Neural cell (in vitro differentiated cells): ENCODE data around the gene TENT4B. TPM values are rescaled to one million over a fixed set of nuclear protein-coding genes. Genes with fewer than 3 reads are reported as not detected.

Experiments used
- H2AFZ ChIP-seq: fragments of 200-600, 300-800 bp; sonication (generic), shearing (Covaris generic); 2 replicates; pipeline ENCODE4 v1.6.0; 2014; ENCODE audit warnings: low read depth, mild to moderate bottlenecking, antibody characterized with exemption, low read length, moderate library complexity
- H3F3A ChIP-seq: fragments of 200-600 bp; shearing (Covaris generic); 2 replicates; pipeline ENCODE4 v1.6.1; 2016; ENCODE audit warnings: mild to moderate bottlenecking, moderate library complexity, mixed read lengths, antibody characterized with exemption, low read length; ENCODE audit not compliant: insufficient read depth, poor library complexity, severe bottlenecking
- H3K27ac ChIP-seq: fragments of 200-600, 300-800 bp; sonication (generic), shearing (Covaris generic); 2 replicates; pipeline ENCODE4 v1.5.1; 2014; ENCODE audit warnings: mild to moderate bottlenecking, low read length, moderate library complexity
- H3K27me3 ChIP-seq: fragments of 300-800, 200-600 bp; sonication (generic), shearing (Covaris generic); 2 replicates; pipeline ENCODE4 v1.6.0; 2014; ENCODE audit warnings: mild to moderate bottlenecking, low read depth, low read length, moderate library complexity; ENCODE audit not compliant: insufficient read depth
- H3K36me3 ChIP-seq: fragments of 300-800, 200-600 bp; sonication (generic), shearing (Covaris generic); 2 replicates; pipeline ENCODE4 v1.5.1; 2014; ENCODE audit warnings: mild to moderate bottlenecking, antibody characterized with exemption, low read length, moderate library complexity; ENCODE audit not compliant: insufficient read depth
- H3K4me2 ChIP-seq: fragments of 300-800, 200-600 bp; sonication (generic), shearing (Covaris generic); 2 replicates; pipeline ENCODE4 v1.6.0; 2014; ENCODE audit warnings: mild to moderate bottlenecking, low read length
- H3K4me3 ChIP-seq: fragments of 300-800, 200-600 bp; sonication (generic), shearing (Covaris generic); 2 replicates; pipeline ENCODE4 v1.5.1; 2014; ENCODE audit warnings: mild to moderate bottlenecking, low read length, moderate library complexity
- H3K79me2 ChIP-seq: fragments of 200-600 bp; shearing (Covaris generic); replicated peaks from 2 replicates; pipeline ENCODE4 v1.6.0; 2014; ENCODE audit warnings: mild to moderate bottlenecking, low read length, moderate library complexity; ENCODE audit not compliant: insufficient read depth
- H3K9ac ChIP-seq: fragments of 300-800, 200-600 bp; sonication (generic), shearing (Covaris generic); 2 replicates; pipeline ENCODE4 v1.6.1; 2016; ENCODE audit warnings: mild to moderate bottlenecking, low read length, mixed read lengths
- H3K9me2 ChIP-seq: fragments of 200-600 bp; shearing (Covaris generic); 2 replicates; pipeline ENCODE4 v1.6.1; 2016; ENCODE audit warnings: mild to moderate bottlenecking, low read length, mixed read lengths; ENCODE audit not compliant: insufficient read depth
- H3K9me3 ChIP-seq: fragments of 200-600, 300-800 bp; sonication (generic), shearing (Covaris generic); 2 replicates; pipeline ENCODE4 v1.6.1; 2016; ENCODE audit warnings: mild to moderate bottlenecking, mixed run types, low read length, moderate library complexity, mixed read lengths
- H4K20me1 ChIP-seq: fragments of 200-600 bp; shearing (Covaris generic); 2 replicates; pipeline ENCODE4 v1.6.1; 2016; ENCODE audit warnings: mild to moderate bottlenecking, mixed run types; ENCODE audit not compliant: insufficient read depth
- CTCF ChIP-seq: fragments of 450-650 bp; IDR thresholded peaks from 2 replicates; pipeline ENCODE4 v1.5.1; 2014; ENCODE audit warnings: antibody characterized with exemption, mild to moderate bottlenecking, moderate library complexity; ENCODE audit not compliant: poor library complexity, severe bottlenecking
- EP300 ChIP-seq: fragments of 450-650 bp; conservative IDR thresholded peaks from 2 replicates; pipeline ENCODE4 v1.6.1; 2014; ENCODE audit warnings: antibody characterized with exemption, mild to moderate bottlenecking, moderate library complexity; ENCODE audit not compliant: poor library complexity, severe bottlenecking
- EZH2 ChIP-seq: fragments of 200-600, 300-800 bp; shearing (Covaris generic), sonication (generic); IDR thresholded peaks from 2 replicates; pipeline ENCODE4 v1.6.1; 2014; ENCODE audit warnings: antibody characterized with exemption, low read length, borderline replicate concordance, mild to moderate bottlenecking; ENCODE audit not compliant: insufficient read depth, poor library complexity, severe bottlenecking
- MXI1 ChIP-seq: fragments of 450-650 bp; conservative IDR thresholded peaks from 2 replicates; pipeline ENCODE4 v1.6.1; 2014; ENCODE audit warnings: antibody characterized with exemption, mild to moderate bottlenecking; ENCODE audit not compliant: poor library complexity, severe bottlenecking
- POLR2AphosphoS5 ChIP-seq: IDR thresholded peaks from 2 replicates; pipeline ENCODE4 v1.6.1; 2012
- RAD21 ChIP-seq: fragments of 450-650 bp; conservative IDR thresholded peaks from 2 replicates; pipeline ENCODE4 v1.6.1; 2014; ENCODE audit warnings: antibody characterized with exemption, mild to moderate bottlenecking, moderate library complexity
- REST ChIP-seq: IDR thresholded peaks from 2 replicates; pipeline ENCODE4 v1.6.1; 2012; ENCODE audit warnings: borderline replicate concordance
- SMC3 ChIP-seq: fragments of 450-650 bp; conservative IDR thresholded peaks from 2 replicates; pipeline ENCODE4 v1.6.1; 2014; ENCODE audit warnings: antibody characterized with exemption, mild to moderate bottlenecking, moderate library complexity; ENCODE audit not compliant: poor library complexity
- TAF1 ChIP-seq: IDR thresholded peaks from 2 replicates; pipeline ENCODE4 v1.6.1; 2012; ENCODE audit warnings: low read depth
- polyA plus RNA-seq: library from polyadenylated mRNA; depleted of rRNA; stranded (reverse); fragments of >200 nt; gene quantifications from 2 replicates; pipeline ENCODE4 v1.2.3, GENCODE V29; 2014

Gene TENT4B
- polyA plus RNA-seq, 1 donor from 2014 or later, result 16.9 TPM

- no peaks in the 10 kb centered on the region for H3F3A ChIP-seq
- H3K9me3 ChIP-seq, result no peaks in the 10 kb centered on the region
- no peaks in the 10 kb centered on the region for H3K36me3 ChIP-seq
- no peak overlapping the region for H2AFZ ChIP-seq
- no peak overlapping the region for H3K4me3 ChIP-seq
- TF ChIP-seq EP300, result no peak
- TF ChIP-seq REST, result no peak
- TF ChIP-seq EZH2, result no peak
- no peak for TF ChIP-seq RAD21
- no peak for TF ChIP-seq MXI1
- TF ChIP-seq POLR2AphosphoS5, result no peak
- no peak for TF ChIP-seq CTCF
- TF ChIP-seq SMC3, result no peak
- no peak for TF ChIP-seq TAF1
- H3K9ac ChIP-seq, result no peak overlapping the region
- H3K9me2 ChIP-seq, result no peaks in the 10 kb centered on the region
- H3K4me2 ChIP-seq, result no peak overlapping the region
- no peaks in the 10 kb centered on the region for H4K20me1 ChIP-seq
- H3K27ac ChIP-seq, result no peak overlapping the region
- H3K27me3 ChIP-seq, result no peaks in the 10 kb centered on the region
- no peaks in the 10 kb centered on the region for H3K79me2 ChIP-seq
Measured at GRCh38 chr16:50251375-50252081, 98.4 kb downstream of the TENT4B start.

GRCh38 chr16:50252082-50252611 lies 99.0 kb downstream of the TENT4B start:
- Histone ChIP-seq H3K4me2 (no peak overlapping the region), H3K9me2 (no peaks in the 10 kb centered on the region), H3K79me2 (no peaks in the 10 kb centered on the region), H3K36me3 (no peaks in the 10 kb centered on the region), H2AFZ (no peak overlapping the region), H3K9me3 (no peaks in the 10 kb centered on the region), H3K9ac (no peak overlapping the region), H3F3A (no peaks in the 10 kb centered on the region), H3K27ac (no peak overlapping the region), H4K20me1 (no peaks in the 10 kb centered on the region), H3K27me3 (no peaks in the 10 kb centered on the region), H3K4me3 (no peak overlapping the region)
- no peak for TF ChIP-seq POLR2AphosphoS5
- no peak for TF ChIP-seq TAF1
- no peak for TF ChIP-seq EP300
- no peak for TF ChIP-seq MXI1
